Thyroid gland (tissue), 4 donors: ENCODE measurements around the gene HHATL. TPM values are rescaled to one million over a fixed set of nuclear protein-coding genes. Genes with fewer than 3 reads are reported as not detected.

Source experiments
- DNase-seq, 2 donors: peaks; one replicate each; pipeline ENCODE4 v3.0.0-alpha.2; 2019
- H3K27ac ChIP-seq, 3 donors: fragments of 200-600 bp; sonication (generic); 1 replicate in 2 of 3; 2 replicates in 1 of 3; pipeline ENCODE4 v1.5.1; 2016 to 2019; ENCODE audit warnings: mild to moderate bottlenecking in 1 of 3, moderate library complexity in 1 of 3
- H3K27me3 ChIP-seq: fragments of 200-600 bp; sonication (generic); one replicate; pipeline ENCODE4 v1.5.1; 2019
- H3K36me3 ChIP-seq, 2 donors: fragments of 200-600 bp; sonication (generic); one replicate each; pipeline ENCODE4 v1.5.1; 2016 to 2019
- H3K4me1 ChIP-seq, 2 donors: fragments of 200-600 bp; sonication (generic); one replicate each; pipeline ENCODE4 v1.5.1; 2017 to 2019
- H3K4me3 ChIP-seq, 3 donors: fragments of 200-600 bp; sonication (generic); replicated peaks in 1 of 3; 1 replicate in 2 of 3; 2 replicates in 1 of 3; pipeline ENCODE4 v1.5.1; 2016; ENCODE audit warnings: mild to moderate bottlenecking in 1 of 3
- H3K9me3 ChIP-seq: fragments of 200-600 bp; sonication (generic); one replicate; pipeline ENCODE4 v1.5.1; 2017
- CTCF ChIP-seq, 6 experiments: fragments of 200-600 bp in 3 of 6; fragments of 450-650 bp in 3 of 6; sonication (generic) in 3 of 6; IDR thresholded peaks; one replicate each; pipeline ENCODE4 v1.5.1; 2016 to 2019; ENCODE audit warnings: antibody characterized with exemption in 6 of 6, mild to moderate bottlenecking in 2 of 6, inconsistent platforms in 1 of 6, moderate library complexity in 1 of 6
- POLR2A ChIP-seq, 2 donors: fragments of 450-650 bp; IDR thresholded peaks; one replicate each; pipeline ENCODE4 v1.6.1; 2017; ENCODE audit warnings: antibody characterized with exemption in 2 of 2, mild to moderate bottlenecking in 2 of 2, moderate library complexity in 1 of 2
- WGBS, 2 donors: methylation state at CpG; one replicate each; pipeline ENCODE4 v1.1.5; 2017; 5-methylcytosine and 5-hydroxymethylcytosine counted together
- intact Hi-C: fragments of 100-400 bp; cut with DNase I; formaldehyde crosslinking; loops from one replicate; pipeline ENCODE4 v1.15.1; 2023
- total RNA-seq, 4 donors: library from RNA; depleted of rRNA; stranded (reverse); fragments of >200 nt; gene quantifications; one replicate each; pipeline ENCODE4 v1.2.3, GENCODE V29; 2016

Gene HHATL
- total RNA-seq, 4 donors from 2014 or later = 15.7 to 64.1 (median 32.4) TPM

GRCh38 chr3:42698911-42699230 lies 3.7 kb downstream of the HHATL start:
- no peaks in the 10 kb centered on the region for H3K27me3 ChIP-seq
- intact Hi-C loops = no loop called here
- peaks cover 14 to 27% of the 10 kb centered on the region in 2 donors for H3K4me1 ChIP-seq
- no peak overlapping the region for H3K4me3 ChIP-seq
- no peaks in the 10 kb centered on the region for H3K36me3 ChIP-seq
- TF ChIP-seq CTCF (IDR thresholded peaks at IDR 0.05) (no peak), POLR2A (IDR thresholded peaks at IDR 0.05) (no peak)
- H3K27ac ChIP-seq = no peak overlapping the region
- no peak for DNase-seq
- H3K9me3 ChIP-seq = no peaks in the 10 kb centered on the region
- 72 to 73% methylated on average over 8 to 9 of the region's 9 CpGs for WGBS, 2 donors

- intact Hi-C loops = no loop called here
- no peak overlapping the region for H3K27ac ChIP-seq
- DNase-seq = no peak
These were observed 4.2 kb downstream of the HHATL start for GRCh38 chr3:42698216-42698910.

GRCh38 chr3:42697289-42698051 lies 5.1 kb downstream of the HHATL start:
- Histone ChIP-seq H3K4me1 (peaks cover 13 to 16% of the 10 kb centered on the region in 2 donors), H3K4me3 (no peak overlapping the region), H3K9me3 (no peaks in the 10 kb centered on the region), H3K36me3 (no peaks in the 10 kb centered on the region), H3K27me3 (no peaks in the 10 kb centered on the region), H3K27ac (no peak overlapping the region)
- whole genome bisulfite sequencing, 2 donors = 90 to 93% methylated on average over 15 to 18 of the region's 18 CpGs
- no peak for DNase-seq
- intact Hi-C loops = no loop called here
- TF ChIP-seq CTCF (IDR thresholded peaks at IDR 0.05) (no peak), POLR2A (IDR thresholded peaks at IDR 0.05) (no peak)

More at GRCh38 chr3:42698216-42698910, 4.2 kb downstream of the HHATL start:
- Histone ChIP-seq H3K27me3 (no peaks in the 10 kb centered on the region), H3K9me3 (no peaks in the 10 kb centered on the region), H3K4me1 (peaks cover 14 to 25% of the 10 kb centered on the region in 2 donors), H3K4me3 (no peak overlapping the region), H3K36me3 (no peaks in the 10 kb centered on the region)
- 86 to 90% methylated on average over 5 to 7 of the region's 7 CpGs for WGBS, 2 donors
- TF ChIP-seq CTCF (IDR thresholded peaks at IDR 0.05) (no peak), POLR2A (IDR thresholded peaks at IDR 0.05) (no peak)

GRCh38 chr3:42696356-42697288 lies 6.0 kb downstream of the HHATL start:
- peaks cover 4 to 7% of the 10 kb centered on the region in 2 donors for H3K4me1 ChIP-seq
- intact Hi-C loops = no loop called here
- no peak overlapping the region for H3K27ac ChIP-seq
- no peak for TF ChIP-seq POLR2A (IDR thresholded peaks at IDR 0.05)
- TF ChIP-seq CTCF (IDR thresholded peaks at IDR 0.05) = no peak
- DNase-seq = no peak
- H3K27me3 ChIP-seq = no peaks in the 10 kb centered on the region
- 67 to 70% methylated on average over 12 to 17 of the region's 19 CpGs for WGBS, 2 donors
- H3K9me3 ChIP-seq = no peaks in the 10 kb centered on the region
- no peak overlapping the region for H3K4me3 ChIP-seq
- no peaks in the 10 kb centered on the region for H3K36me3 ChIP-seq
